ENCODE measurements around the gene FAM53A. TPM values are rescaled to one million over a fixed set of nuclear protein-coding genes. Genes with fewer than 3 reads are reported as not detected.

FAM53A gene
- total and polyA plus RNA-seq, 2 of the 13 experiments (the other 11 are each of a cell fraction or from before 2014, with no cell fraction given) = 0.48 to 1.1 TPM

DNA sequence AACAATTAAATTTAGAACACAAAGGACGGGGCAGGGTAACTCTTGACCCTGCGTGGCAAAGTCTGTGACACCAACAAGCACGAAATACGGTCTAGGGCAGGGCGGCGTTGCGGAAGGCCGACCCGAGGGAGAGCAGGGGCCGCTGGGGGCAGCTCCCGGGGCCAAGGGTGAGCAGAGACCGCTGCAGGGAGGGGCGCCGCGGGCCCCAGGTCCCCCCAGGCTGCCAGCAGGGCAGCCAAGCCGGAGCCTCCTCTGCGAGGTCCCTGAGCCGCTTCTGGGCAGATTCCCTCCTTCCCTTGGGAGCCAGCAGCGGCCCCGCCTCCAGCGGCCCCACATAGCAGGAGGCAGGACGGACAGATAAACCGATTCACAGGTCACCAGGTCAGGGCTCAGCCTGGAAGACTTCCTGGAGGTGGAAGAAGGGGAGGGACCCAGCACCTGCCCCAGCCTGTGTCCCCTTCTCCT, 90.2 kb downstream of the FAM53A start:
- no peaks in the 10 kb centered on the region for H3K79me2 ChIP-seq (ENCODE audit: insufficient read depth, low read length)
- no peak overlapping the region for H2AFZ ChIP-seq (ENCODE audit: low read length)
- intact Hi-C loops (cut with micrococcal nuclease; ENCODE audit: unreplicated experiment) (no loop called here), in situ Hi-C loops (cut with HindIII; ENCODE audit: extremely low pct_ligation_motif_present, low pct_unique_long_range_greater_than_20kb) (no loop called here)
- ATAC-seq = no peak
- BruUV-seq (replicated peaks) = no TSS peak
- H3K27me3 ChIP-seq (ENCODE audit: control insufficient read depth in 1 of 2, insufficient read depth in 2 of 2, low read length in 2 of 2) = peaks cover 5 to 40% of the 10 kb centered on the region in 2 experiments
- no peak overlapping the region for H3K9ac ChIP-seq (ENCODE audit: insufficient read depth, low read depth, low read length)
- TF ChIP-seq, protein P1, sequence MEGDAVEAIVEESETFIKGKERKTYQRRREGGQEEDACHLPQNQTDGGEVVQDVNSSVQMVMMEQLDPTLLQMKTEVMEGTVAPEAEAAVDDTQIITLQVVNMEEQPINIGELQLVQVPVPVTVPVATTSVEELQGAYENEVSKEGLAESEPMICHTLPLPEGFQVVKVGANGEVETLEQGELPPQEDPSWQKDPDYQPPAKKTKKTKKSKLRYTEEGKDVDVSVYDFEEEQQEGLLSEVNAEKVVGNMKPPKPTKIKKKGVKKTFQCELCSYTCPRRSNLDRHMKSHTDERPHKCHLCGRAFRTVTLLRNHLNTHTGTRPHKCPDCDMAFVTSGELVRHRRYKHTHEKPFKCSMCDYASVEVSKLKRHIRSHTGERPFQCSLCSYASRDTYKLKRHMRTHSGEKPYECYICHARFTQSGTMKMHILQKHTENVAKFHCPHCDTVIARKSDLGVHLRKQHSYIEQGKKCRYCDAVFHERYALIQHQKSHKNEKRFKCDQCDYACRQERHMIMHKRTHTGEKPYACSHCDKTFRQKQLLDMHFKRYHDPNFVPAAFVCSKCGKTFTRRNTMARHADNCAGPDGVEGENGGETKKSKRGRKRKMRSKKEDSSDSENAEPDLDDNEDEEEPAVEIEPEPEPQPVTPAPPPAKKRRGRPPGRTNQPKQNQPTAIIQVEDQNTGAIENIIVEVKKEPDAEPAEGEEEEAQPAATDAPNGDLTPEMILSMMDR (CRISPR knock-in tag; IDR thresholded peaks at IDR 0.05) = no peak
- no peak for TF ChIP-seq ERF (CRISPR knock-in tag; IDR thresholded peaks at IDR 0.05)
- TF ChIP-seq, protein P2, sequence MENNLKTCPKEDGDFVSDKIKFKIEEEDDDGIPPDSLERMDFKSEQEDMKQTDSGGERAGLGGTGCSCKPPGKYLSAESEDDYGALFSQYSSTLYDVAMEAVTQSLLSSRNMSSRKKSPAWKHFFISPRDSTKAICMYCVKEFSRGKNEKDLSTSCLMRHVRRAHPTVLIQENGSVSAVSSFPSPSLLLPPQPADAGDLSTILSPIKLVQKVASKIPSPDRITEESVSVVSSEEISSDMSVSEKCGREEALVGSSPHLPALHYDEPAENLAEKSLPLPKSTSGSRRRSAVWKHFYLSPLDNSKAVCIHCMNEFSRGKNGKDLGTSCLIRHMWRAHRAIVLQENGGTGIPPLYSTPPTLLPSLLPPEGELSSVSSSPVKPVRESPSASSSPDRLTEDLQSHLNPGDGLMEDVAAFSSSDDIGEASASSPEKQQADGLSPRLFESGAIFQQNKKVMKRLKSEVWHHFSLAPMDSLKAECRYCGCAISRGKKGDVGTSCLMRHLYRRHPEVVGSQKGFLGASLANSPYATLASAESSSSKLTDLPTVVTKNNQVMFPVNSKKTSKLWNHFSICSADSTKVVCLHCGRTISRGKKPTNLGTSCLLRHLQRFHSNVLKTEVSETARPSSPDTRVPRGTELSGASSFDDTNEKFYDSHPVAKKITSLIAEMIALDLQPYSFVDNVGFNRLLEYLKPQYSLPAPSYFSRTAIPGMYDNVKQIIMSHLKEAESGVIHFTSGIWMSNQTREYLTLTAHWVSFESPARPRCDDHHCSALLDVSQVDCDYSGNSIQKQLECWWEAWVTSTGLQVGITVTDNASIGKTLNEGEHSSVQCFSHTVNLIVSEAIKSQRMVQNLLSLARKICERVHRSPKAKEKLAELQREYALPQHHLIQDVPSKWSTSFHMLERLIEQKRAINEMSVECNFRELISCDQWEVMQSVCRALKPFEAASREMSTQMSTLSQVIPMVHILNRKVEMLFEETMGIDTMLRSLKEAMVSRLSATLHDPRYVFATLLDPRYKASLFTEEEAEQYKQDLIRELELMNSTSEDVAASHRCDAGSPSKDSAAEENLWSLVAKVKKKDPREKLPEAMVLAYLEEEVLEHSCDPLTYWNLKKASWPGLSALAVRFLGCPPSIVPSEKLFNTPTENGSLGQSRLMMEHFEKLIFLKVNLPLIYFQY (CRISPR knock-in tag; IDR thresholded peaks at IDR 0.05; ENCODE audit: borderline replicate concordance) = no peak
- no peak for TF ChIP-seq ZNF629 (CRISPR knock-in tag; conservative IDR thresholded peaks at IDR 0.05)
- TF ChIP-seq, protein P3, sequence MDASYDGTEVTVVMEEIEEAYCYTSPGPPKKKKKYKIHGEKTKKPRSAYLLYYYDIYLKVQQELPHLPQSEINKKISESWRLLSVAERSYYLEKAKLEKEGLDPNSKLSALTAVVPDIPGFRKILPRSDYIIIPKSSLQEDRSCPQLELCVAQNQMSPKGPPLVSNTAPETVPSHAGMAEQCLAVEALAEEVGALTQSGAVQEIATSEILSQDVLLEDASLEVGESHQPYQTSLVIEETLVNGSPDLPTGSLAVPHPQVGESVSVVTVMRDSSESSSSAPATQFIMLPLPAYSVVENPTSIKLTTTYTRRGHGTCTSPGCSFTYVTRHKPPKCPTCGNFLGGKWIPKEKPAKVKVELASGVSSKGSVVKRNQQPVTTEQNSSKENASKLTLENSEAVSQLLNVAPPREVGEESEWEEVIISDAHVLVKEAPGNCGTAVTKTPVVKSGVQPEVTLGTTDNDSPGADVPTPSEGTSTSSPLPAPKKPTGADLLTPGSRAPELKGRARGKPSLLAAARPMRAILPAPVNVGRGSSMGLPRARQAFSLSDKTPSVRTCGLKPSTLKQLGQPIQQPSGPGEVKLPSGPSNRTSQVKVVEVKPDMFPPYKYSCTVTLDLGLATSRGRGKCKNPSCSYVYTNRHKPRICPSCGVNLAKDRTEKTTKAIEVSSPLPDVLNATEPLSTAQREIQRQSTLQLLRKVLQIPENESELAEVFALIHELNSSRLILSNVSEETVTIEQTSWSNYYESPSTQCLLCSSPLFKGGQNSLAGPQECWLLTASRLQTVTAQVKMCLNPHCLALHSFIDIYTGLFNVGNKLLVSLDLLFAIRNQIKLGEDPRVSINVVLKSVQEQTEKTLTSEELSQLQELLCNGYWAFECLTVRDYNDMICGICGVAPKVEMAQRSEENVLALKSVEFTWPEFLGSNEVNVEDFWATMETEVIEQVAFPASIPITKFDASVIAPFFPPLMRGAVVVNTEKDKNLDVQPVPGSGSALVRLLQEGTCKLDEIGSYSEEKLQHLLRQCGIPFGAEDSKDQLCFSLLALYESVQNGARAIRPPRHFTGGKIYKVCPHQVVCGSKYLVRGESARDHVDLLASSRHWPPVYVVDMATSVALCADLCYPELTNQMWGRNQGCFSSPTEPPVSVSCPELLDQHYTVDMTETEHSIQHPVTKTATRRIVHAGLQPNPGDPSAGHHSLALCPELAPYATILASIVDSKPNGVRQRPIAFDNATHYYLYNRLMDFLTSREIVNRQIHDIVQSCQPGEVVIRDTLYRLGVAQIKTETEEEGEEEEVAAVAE (CRISPR knock-in tag; IDR thresholded peaks at IDR 0.05; ENCODE audit: borderline replicate concordance) = no peak
- no peak overlapping the region for H3K27ac ChIP-seq (ENCODE audit: extremely low read length, insufficient read depth, low read length)
- peaks cover 4% of the 10 kb centered on the region; the same call in 1 of the 2 replicates for H3K9me3 ChIP-seq (ENCODE audit: low read length)
- no peak for DNase-seq (ENCODE audit: low spot score)
- WGBS (ENCODE audit: low lambda C conversion rate) = 10% methylated on average over 3 of the region's 23 CpGs
- no peaks in the 10 kb centered on the region for H4K20me1 ChIP-seq (ENCODE audit: insufficient read depth, low read length)
- H3K4me3 ChIP-seq (replicated peaks in 1 of 3; ENCODE audit: insufficient read depth in 1 of 3, low read depth in 2 of 3, low read length in 3 of 3) = no peak overlapping the region
- no peak for FAIRE-seq
- CTCF ChIA-PET (ENCODE audit: low intra/inter-chr PET ratio, low total read pairs) = no interaction called here
- no peaks in the 10 kb centered on the region for H3K4me1 ChIP-seq (ENCODE audit: insufficient read depth, low read length)
- POLR2A ChIA-PET = no interaction called here
- no peak overlapping the region for H3K4me2 ChIP-seq (ENCODE audit: low read depth, low read length)
- no peaks in the 10 kb centered on the region for H3K36me3 ChIP-seq (replicated peaks in 1 of 2; ENCODE audit: control insufficient read depth in 1 of 2, insufficient read depth in 2 of 2, low read length in 2 of 2)

All from HepG2 (cell line).